ENCODE results near the gene ZFAND3. TPM values are rescaled to one million over a fixed set of nuclear protein-coding genes. Genes with fewer than 3 reads are reported as not detected.

ZFAND3 gene
- total RNA-seq, 1 experiment from 2014 or later, result 107 TPM

DNA sequence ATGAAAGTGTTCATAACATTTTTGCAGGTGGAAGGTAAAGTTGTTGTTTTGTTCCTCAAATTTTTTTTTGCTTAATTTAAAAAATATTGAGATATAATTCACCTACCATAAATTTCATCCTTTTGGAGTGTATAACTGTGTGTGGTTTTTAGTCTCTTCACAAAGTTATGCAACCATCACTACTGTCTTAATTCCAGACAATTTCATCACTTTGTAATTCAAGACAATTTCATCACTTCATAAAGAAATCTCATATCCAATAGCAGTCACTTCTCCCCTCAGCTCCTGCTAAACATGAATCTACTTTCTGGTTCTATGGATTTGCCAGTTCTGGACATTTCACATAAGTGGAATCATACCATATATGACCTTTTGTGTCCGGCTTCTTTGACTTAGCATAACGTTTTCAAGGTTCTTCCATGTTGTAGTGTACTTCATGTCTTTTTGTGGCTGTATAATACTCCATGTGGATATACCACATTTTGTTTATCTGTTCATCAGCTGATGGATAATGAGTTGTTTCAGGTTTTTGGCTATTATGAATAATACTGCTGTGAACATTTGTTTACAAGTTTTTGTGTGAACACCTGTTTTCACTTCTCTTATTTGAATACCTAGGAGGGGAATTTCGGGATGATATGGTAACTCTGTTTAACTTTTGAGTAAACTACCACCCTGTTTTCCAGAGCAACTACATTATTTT lies 18.8 kb downstream of the ZFAND3 start:
- DNase-seq, result no peak
- Histone ChIP-seq H3K4me1 (no peaks in the 10 kb centered on the region; the same call in 1 of the 2 replicates), H3K4me3 (ENCODE audit: low read depth, low read length) (no peak overlapping the region), H3K9me3 (no peaks in the 10 kb centered on the region), H3K27me3 (replicated peaks; ENCODE audit: control insufficient read depth, insufficient read depth, low read length) (no peaks in the 10 kb centered on the region), H3K36me3 (ENCODE audit: control insufficient read depth, insufficient read depth, low read length) (no peaks in the 10 kb centered on the region; the same call in 1 of the 2 replicates)
- Mint-ChIP-seq H3K4me3 (ENCODE audit: unreplicated experiment) (no peak overlapping the region), H3K9me3 (ENCODE audit: unreplicated experiment) (no peaks in the 10 kb centered on the region), H3K36me3 (ENCODE audit: insufficient read depth, unreplicated experiment) (peaks cover 38% of the 10 kb centered on the region), H3K27me3 (ENCODE audit: insufficient read depth, unreplicated experiment) (no peaks in the 10 kb centered on the region), H3K4me1 (ENCODE audit: low read depth, unreplicated experiment) (peaks cover 13% of the 10 kb centered on the region), H3K27ac (ENCODE audit: unreplicated experiment) (no peak overlapping the region)
- POLR2A ChIA-PET, result no interaction called here
- CTCF ChIA-PET, result no interaction called here
- intact Hi-C loops (cut with micrococcal nuclease; ENCODE audit: unreplicated experiment), result no loop called here
- BruUV-seq (replicated peaks), result no TSS peak
- TF ChIP-seq, protein P1, sequence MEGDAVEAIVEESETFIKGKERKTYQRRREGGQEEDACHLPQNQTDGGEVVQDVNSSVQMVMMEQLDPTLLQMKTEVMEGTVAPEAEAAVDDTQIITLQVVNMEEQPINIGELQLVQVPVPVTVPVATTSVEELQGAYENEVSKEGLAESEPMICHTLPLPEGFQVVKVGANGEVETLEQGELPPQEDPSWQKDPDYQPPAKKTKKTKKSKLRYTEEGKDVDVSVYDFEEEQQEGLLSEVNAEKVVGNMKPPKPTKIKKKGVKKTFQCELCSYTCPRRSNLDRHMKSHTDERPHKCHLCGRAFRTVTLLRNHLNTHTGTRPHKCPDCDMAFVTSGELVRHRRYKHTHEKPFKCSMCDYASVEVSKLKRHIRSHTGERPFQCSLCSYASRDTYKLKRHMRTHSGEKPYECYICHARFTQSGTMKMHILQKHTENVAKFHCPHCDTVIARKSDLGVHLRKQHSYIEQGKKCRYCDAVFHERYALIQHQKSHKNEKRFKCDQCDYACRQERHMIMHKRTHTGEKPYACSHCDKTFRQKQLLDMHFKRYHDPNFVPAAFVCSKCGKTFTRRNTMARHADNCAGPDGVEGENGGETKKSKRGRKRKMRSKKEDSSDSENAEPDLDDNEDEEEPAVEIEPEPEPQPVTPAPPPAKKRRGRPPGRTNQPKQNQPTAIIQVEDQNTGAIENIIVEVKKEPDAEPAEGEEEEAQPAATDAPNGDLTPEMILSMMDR (IDR thresholded peaks at IDR 0.05; ENCODE audit: insufficient read depth in 1 of 2, low read depth in 1 of 2, low read length in 1 of 2, severe bottlenecking in 1 of 2, unreplicated experiment in 1 of 2), result no peak

DNA sequence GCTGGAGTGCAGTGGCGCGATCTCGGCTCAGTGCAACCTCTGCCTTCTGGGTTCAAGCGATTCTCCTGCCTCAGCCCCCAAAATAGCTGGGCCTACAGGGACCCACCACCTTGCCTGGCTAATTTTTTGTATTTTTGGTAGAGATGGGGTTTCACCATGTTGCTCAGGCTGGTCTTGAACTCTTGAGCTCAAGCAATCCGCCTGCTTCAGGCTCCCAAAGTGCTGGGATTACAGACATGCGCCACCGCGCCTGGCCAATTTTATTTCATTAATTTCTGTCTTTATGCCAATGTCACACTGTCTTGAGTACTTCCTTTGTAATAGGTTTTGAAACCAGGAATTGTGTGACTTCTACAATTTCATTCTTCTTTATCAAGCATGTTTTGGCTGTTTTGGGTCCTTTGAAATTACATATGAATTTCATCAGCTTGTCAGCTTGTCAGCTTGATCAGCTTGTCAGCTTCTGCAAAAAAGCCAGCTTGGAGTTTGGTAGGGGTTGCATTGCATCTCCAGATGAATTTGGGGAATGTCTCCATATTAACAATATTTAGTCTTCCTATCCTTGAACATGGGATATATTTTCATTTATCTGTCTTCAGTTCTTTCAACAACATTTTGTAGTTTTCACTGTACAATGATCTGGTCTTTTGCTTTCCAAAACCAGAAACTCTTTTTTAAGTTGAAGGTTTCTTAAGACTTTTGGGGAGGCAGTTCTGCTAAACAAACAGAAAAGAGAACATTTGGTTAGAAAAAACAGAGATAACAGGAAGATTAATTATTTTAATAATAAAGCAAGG lies 20.8 kb downstream of the ZFAND3 start:
- H3K9me3 Mint-ChIP-seq (ENCODE audit: unreplicated experiment), result no peaks in the 10 kb centered on the region
- TF ChIP-seq, protein P1 (IDR thresholded peaks at IDR 0.05; ENCODE audit: insufficient read depth in 1 of 2, low read depth in 1 of 2, low read length in 1 of 2, severe bottlenecking in 1 of 2, unreplicated experiment in 1 of 2), result no peak
- no peaks in the 10 kb centered on the region for H3K27me3 ChIP-seq (replicated peaks; ENCODE audit: control insufficient read depth, insufficient read depth, low read length)
- H3K27me3 Mint-ChIP-seq (ENCODE audit: insufficient read depth, unreplicated experiment), result no peaks in the 10 kb centered on the region
- peaks cover 20% of the 10 kb centered on the region for H3K4me1 Mint-ChIP-seq (ENCODE audit: low read depth, unreplicated experiment)
- H3K36me3 Mint-ChIP-seq (ENCODE audit: insufficient read depth, unreplicated experiment), result peaks cover 38% of the 10 kb centered on the region
- BruUV-seq (replicated peaks), result no TSS peak
- intact Hi-C loops (cut with micrococcal nuclease; ENCODE audit: unreplicated experiment), result no loop called here
- no peaks in the 10 kb centered on the region; the same call in 1 of the 2 replicates for H3K36me3 ChIP-seq (ENCODE audit: control insufficient read depth, insufficient read depth, low read length)
- CTCF ChIA-PET, result no interaction called here
- POLR2A ChIA-PET, result no interaction called here
- no peaks in the 10 kb centered on the region for H3K9me3 ChIP-seq
- no peak overlapping the region for H3K4me3 Mint-ChIP-seq (ENCODE audit: unreplicated experiment)
- DNase-seq, result no peak
- peak overlapping the region; percentile 39 for H3K27ac Mint-ChIP-seq (ENCODE audit: unreplicated experiment)
- H3K4me1 ChIP-seq, result no peaks in the 10 kb centered on the region; the same call in 1 of the 2 replicates
- H3K4me3 ChIP-seq (ENCODE audit: low read depth, low read length), result no peak overlapping the region

DNA sequence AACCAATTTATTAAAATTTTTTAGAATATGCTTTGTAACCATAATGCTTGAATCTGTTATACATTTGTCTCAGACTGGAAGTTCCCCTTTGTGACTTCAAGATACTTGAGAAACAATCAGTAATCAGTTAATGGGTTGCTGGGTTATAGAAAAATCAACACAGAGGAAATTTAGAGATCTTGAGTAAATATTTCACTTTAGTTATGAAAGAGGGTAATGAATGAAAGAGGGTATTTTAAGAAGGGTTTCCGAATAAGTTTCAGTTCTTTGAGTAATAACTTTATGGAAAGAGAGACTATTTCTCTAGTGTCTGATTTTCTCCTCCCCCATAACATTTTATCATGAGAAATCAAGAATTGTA lies 21.4 kb downstream of the ZFAND3 start:
- H3K27me3 Mint-ChIP-seq (ENCODE audit: insufficient read depth, unreplicated experiment), result no peaks in the 10 kb centered on the region
- H3K27ac Mint-ChIP-seq (ENCODE audit: unreplicated experiment), result peak overlapping the region; percentile 39
- intact Hi-C loops (cut with micrococcal nuclease; ENCODE audit: unreplicated experiment), result no loop called here

More for the DNA sequence above, 21.4 kb downstream of the ZFAND3 start:
- no peaks in the 10 kb centered on the region; the same call in 1 of the 2 replicates for H3K4me1 ChIP-seq
- H3K9me3 Mint-ChIP-seq (ENCODE audit: unreplicated experiment), result no peaks in the 10 kb centered on the region
- ChIA-PET CTCF (no interaction called here), POLR2A (no interaction called here)
- no TSS peak for BruUV-seq (replicated peaks)
- no peak overlapping the region for H3K4me3 ChIP-seq (ENCODE audit: low read depth, low read length)
- peaks cover 38% of the 10 kb centered on the region for H3K36me3 Mint-ChIP-seq (ENCODE audit: insufficient read depth, unreplicated experiment)
- H3K4me3 Mint-ChIP-seq (ENCODE audit: unreplicated experiment), result no peak overlapping the region
- H3K36me3 ChIP-seq (ENCODE audit: control insufficient read depth, insufficient read depth, low read length), result no peaks in the 10 kb centered on the region; the same call in 1 of the 2 replicates
- peaks cover 25% of the 10 kb centered on the region for H3K4me1 Mint-ChIP-seq (ENCODE audit: low read depth, unreplicated experiment)
- H3K9me3 ChIP-seq, result no peaks in the 10 kb centered on the region
- no peak for DNase-seq
- TF ChIP-seq, protein P1 (IDR thresholded peaks at IDR 0.05; ENCODE audit: insufficient read depth in 1 of 2, low read depth in 1 of 2, low read length in 1 of 2, severe bottlenecking in 1 of 2, unreplicated experiment in 1 of 2), result no peak
- no peaks in the 10 kb centered on the region for H3K27me3 ChIP-seq (replicated peaks; ENCODE audit: control insufficient read depth, insufficient read depth, low read length)

Data from Caco-2 (cell line).